HG03135 (cell line): Measurements from ENCODE around the gene MYL11.

Experiments used
- ATAC-seq: cut with Tn5 transposase; IDR thresholded peaks from one replicate; pipeline ENCODE4 v1.9.1; 2021; ENCODE audit warnings: mild to moderate bottlenecking, moderate library complexity; ENCODE audit not compliant: unreplicated experiment

The MYL11 gene

GRCh38 chr16:30416624-30417528, 42.3 kb downstream of the MYL11 start:
- ATAC-seq, result no peak

GRCh38 chr16:30417529-30418349, 43.1 kb downstream of the MYL11 start:
- peak; percentile 74 for ATAC-seq

GRCh38 chr16:30418350-30419181, 44.0 kb downstream of the MYL11 start:
- no peak for ATAC-seq

DNA sequence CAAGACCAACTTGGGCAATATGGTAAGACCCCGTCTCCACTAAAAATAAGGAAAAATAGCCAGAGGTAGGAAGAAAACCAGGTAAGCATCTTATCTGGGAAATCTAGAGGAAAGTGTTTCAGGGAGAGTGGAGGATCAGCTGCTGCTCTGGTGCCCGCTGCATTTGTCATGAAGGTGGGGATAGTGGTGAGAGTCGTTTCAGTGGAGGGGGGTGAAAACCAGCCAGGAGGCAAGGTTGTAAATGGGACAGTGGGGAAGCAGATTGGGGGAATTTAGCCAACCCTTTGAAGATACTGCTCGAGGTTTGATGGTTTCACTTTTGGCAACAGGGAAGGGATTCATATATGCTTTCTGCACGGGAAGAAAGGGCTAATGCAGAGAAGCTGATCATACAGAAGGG, 46.4 kb downstream of the MYL11 start:
- ATAC-seq, result no peak
